GM18861 (cell line): ENCODE data around the gene CRYBG3.
A peak's percentile ranks its signal among the peaks of the same experiment; 100 is the strongest.

Source experiments
- ATAC-seq: cut with Tn5 transposase; IDR thresholded peaks from one replicate; pipeline ENCODE4 v1.9.1; 2021; ENCODE audit not compliant: unreplicated experiment

Gene CRYBG3

GRCh38 chr3:97970956-97971620, 149.3 kb downstream of the CRYBG3 start:
- no peak for ATAC-seq

- ATAC-seq, result peak; percentile 70
Observed at GRCh38 chr3:97971679-97972567, 150.1 kb downstream of the CRYBG3 start, which contains the start of gene RIOX2. Gene RIOX2, minus strand, starts transcription at chr3:97972431. Its CDS starts 4,838 bp downstream, at chr3:97967593.

GRCh38 chr3:97972976-97973375, 151.2 kb downstream of the CRYBG3 start:
- no peak for ATAC-seq

- ATAC-seq, result no peak
Observed at GRCh38 chr3:97974996-97975395, 153.2 kb downstream of the CRYBG3 start.

- ATAC-seq, result no peak
Observed at GRCh38 chr3:97975466-97975865, 153.7 kb downstream of the CRYBG3 start.

- ATAC-seq, result no peak
Observed at GRCh38 chr3:97979610-97980009, 157.8 kb downstream of the CRYBG3 start.

GRCh38 chr3:97981886-97982285, 160.1 kb downstream of the CRYBG3 start:
- no peak for ATAC-seq

GRCh38 chr3:97983933-97984491, 162.2 kb downstream of the CRYBG3 start:
- no peak for ATAC-seq

GRCh38 chr3:97987306-97987705, 165.5 kb downstream of the CRYBG3 start:
- no peak for ATAC-seq

GRCh38 chr3:97988784-97989568, 167.2 kb downstream of the CRYBG3 start:
- ATAC-seq, result no peak

GRCh38 chr3:97990624-97991292, 168.9 kb downstream of the CRYBG3 start:
- ATAC-seq, result no peak

GRCh38 chr3:97991293-97991682, 169.5 kb downstream of the CRYBG3 start:
- ATAC-seq, result no peak

GRCh38 chr3:97992547-97993173, 170.8 kb downstream of the CRYBG3 start:
- no peak for ATAC-seq

GRCh38 chr3:97993526-97993925, 171.7 kb downstream of the CRYBG3 start:
- no peak for ATAC-seq

GRCh38 chr3:97994328-97994945, 172.6 kb downstream of the CRYBG3 start:
- no peak for ATAC-seq
